GM19328 (cell line): ENCODE measurements around the gene BAIAP2.

ENCODE experiments used
- ATAC-seq: cut with Tn5 transposase; IDR thresholded peaks from one replicate; pipeline ENCODE4 v1.9.1; 2021; ENCODE audit warnings: mild to moderate bottlenecking, moderate library complexity; ENCODE audit not compliant: unreplicated experiment

BAIAP2 gene, protein sequence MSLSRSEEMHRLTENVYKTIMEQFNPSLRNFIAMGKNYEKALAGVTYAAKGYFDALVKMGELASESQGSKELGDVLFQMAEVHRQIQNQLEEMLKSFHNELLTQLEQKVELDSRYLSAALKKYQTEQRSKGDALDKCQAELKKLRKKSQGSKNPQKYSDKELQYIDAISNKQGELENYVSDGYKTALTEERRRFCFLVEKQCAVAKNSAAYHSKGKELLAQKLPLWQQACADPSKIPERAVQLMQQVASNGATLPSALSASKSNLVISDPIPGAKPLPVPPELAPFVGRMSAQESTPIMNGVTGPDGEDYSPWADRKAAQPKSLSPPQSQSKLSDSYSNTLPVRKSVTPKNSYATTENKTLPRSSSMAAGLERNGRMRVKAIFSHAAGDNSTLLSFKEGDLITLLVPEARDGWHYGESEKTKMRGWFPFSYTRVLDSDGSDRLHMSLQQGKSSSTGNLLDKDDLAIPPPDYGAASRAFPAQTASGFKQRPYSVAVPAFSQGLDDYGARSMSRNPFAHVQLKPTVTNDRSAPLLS

DNA sequence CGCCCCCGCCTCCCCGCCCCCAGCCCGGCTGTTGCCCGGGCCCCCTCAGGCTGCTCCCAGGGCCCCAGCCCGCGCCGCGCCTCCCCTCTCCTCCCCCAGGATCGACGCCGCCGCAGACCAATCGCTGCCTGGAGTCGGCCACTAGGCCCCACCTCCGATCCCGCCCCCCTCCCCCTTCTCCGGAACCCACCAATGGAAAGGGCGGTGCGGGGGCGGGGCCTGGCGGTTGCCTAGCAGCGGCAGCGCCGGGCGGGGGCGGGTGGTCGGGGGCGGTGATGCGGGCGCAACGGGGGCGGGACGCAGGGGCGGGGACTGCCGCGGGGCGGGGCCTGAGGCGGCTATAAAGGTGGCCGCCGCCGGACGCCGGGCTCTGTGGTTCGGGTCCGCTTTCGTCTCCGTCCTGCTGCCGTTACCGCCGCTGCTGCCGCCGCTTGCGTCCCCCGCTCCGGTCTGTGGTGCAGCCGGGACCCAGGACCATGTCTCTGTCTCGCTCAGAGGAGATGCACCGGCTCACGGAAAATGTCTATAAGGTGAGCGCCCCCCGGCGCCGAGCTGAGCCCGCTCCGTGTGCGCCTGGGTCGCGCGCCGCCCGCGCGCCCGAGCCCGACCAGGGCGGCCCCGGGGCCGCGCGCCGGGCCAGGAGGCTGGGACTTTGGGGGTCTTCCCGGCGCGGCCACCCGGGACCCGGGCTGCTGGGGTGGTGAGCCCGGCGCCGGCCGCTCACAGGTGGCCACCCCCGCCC, at the start of gene BAIAP2:
TSS of gene BAIAP2 (plus strand) at position 373 of the 742 bp plus-strand sequence. CDS start at position 477, 104 bp downstream.
- peak; percentile 48 for ATAC-seq

DNA sequence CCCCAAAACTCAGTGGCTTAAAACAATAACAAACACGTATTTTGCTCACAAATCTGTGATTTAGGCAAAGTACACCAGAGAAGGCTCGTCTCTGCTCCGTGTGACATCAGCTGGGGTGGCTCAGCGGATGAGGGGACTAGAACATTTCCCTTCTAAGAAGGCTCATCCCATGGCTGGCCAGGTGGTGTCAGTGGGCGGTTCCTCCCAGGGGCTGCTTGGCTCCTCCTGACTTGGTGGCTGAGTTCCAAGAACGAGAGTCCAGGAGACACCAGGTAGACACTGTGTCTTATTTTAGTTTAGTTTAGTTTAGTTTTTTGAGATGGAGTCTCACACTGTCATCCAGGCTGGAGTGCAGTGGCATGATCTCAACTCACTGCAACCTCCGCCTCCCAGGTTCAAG, 48.9 kb upstream of the BAIAP2 start:
- ATAC-seq = no peak

DNA sequence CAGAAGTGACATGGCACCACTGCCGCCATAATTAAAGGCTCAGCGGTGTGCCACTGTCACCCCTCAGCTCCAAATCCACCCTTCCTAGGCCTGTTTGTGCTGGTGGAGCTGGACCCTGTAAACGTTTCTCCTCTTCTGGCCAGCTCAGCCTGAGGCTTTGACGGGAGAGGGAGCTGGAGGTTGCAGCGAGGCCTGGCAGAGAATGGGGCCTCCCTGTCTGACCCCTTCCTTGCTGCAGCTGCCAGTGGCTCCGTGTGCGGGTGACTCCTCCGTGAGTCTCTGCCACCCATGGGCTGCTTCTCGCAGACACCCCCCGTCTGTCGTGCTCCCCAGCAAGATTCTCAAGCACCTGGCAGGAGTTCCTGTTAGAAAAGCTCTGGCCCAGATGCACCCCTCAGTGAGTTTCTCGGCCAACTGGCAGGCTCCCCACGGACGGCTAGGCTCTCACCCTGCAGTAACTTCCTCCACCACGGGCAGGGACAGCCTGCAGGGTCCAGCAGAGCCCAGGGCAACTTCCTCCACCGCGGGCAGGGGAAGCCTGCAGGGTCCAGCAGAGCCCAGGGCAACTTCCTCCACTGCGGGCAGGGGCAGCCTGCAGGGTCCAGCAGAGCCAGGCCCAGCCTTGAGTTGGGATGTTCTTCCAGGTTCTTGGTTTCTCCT, 48.0 kb upstream of the BAIAP2 start:
- ATAC-seq = no peak

DNA sequence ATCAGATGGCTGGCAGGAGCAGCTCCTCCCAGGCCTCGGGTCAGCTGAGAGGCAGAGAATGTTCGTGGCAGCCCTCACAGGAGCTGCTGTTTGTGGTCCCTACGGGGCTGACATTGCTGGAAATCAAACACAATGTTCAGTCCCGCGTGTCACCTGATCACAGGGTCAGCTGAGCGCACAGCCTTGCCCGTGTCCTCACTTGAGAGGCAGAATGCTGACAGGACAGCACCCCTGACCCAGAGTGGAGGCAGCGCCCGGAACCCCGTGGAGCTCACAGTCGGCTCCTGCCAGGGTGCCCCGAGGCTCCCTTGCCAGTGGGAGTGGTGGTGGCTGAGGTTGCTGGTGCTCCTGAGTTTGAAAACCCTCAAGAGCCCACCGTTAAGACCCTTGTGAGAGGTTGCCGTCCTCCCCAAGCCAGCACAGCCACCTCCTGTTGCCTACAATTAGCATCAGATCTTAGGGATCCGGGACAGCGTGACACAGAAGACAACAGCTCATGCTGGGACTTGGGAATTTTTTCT, 47.0 kb upstream of the BAIAP2 start:
- no peak for ATAC-seq

DNA sequence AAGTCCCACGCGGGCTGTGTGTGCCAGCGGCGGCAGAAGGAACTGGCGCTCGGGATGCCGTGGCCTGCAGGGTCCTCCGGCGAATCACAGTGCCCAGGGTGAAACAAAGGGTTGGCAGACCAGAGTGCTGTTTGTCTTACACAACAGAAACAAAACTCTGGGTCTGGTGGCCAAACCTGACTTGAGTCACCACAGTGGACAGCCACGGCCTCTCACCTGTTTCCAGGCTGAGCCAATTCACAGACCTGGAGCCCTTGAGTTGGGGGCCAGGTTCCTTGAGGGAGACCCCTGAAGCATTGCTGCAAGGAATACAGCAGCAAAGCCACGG, 45.4 kb upstream of the BAIAP2 start:
- no peak for ATAC-seq

DNA sequence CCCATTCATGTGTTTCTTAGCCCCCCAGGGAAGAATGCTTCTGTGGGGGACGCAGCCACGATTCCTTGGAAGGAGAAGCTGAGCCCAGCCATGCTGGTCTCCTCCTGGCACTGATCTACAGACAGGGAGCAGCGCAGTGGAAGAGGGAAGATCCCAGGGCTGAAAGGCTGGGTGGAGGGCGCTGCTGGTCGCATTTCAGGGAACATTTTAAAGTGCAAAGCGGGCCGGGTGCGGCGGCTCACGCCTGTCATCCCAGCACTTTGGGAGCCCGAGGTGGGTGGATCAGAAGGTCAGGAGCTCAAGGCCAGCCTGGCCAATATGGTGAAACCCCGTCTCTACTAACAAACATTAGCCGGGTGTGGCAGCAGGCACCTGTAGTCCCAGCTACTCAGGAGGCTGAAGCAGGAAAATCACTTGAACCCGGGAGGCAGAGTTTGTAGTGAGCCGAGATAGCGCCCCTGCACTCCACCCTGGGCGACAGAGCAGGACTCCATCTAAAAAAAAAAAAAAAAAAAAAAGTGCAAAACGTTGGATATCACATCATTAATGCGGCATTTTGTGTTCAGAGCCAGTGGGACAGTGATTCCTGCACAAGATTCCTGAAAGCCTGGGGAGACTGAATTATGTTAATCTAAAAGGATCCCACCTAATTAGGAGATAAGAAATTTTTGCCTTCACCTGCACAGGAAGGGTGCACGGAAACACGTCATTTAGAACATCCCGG, 43.9 kb upstream of the BAIAP2 start:
- no peak for ATAC-seq

DNA sequence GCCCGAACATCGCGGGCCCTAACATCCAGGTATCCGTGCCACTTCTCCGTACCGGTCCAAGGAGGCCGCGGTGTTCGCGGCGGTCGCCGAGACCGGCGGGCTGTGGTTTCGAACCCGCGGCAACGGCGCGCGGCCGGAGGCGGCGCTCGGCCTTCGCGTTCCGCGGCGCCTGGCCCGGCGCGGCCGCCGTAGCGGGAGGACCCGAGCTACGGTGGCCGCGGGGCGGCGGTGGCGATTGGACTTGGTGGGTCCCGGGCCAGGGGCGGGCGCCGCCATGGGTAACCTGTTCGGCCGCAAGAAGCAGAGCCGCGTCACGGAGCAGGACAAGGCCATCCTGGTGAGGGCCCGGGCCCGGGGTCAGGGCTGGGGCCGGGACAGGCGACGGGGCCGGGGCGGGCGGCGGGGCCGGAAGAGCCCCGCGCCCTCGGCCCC, 43.3 kb upstream of the BAIAP2 start, which contains the start of gene CHMP6:
TSS of gene CHMP6 (plus strand) at position 197 of the 432 bp plus-strand sequence. CDS start at position 275, 78 bp downstream.
- ATAC-seq = no peak

DNA sequence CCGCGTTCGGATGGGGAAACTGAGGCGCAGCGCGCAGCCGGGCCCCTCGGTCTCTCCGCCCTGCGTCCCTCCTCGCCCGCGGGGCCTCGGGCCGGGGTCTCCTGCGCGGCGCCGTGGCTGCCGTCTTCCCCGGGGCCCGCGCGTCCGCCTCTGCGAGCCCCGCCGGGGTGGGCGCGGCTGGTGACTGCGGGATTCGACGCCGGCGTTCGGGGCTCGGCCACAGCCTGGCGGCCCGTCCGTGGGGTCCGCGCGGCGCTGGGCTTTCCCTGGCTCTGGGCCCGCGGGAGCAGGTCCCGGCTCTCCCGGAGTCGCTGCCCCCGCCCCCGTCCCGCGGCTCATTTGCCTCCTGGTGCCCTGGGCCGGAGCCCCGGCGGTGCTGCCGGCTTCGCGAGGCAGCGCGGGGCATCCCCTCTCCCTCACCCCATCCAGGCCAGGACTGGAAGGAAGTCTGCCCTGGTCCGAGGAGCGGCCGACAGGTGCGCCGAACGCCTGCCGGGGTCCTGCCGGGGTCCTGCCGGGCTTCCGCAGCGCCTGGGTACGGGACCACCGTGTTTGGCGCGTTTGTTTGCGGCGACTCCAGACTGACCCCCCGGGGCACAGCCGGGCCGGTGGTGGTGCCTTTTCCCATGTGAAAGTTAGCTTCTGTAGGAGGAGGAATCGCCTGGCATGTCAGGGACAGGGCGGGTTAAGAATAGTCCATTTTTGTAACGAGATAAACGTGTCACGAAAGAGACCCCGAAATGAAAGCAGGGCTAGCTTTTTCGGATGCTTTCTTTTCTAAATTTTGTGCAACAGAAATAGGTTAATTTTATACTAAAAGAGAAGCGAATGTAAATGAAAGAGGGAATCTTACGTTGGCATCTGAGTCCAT, 42.6 kb upstream of the BAIAP2 start:
- no peak for ATAC-seq

DNA sequence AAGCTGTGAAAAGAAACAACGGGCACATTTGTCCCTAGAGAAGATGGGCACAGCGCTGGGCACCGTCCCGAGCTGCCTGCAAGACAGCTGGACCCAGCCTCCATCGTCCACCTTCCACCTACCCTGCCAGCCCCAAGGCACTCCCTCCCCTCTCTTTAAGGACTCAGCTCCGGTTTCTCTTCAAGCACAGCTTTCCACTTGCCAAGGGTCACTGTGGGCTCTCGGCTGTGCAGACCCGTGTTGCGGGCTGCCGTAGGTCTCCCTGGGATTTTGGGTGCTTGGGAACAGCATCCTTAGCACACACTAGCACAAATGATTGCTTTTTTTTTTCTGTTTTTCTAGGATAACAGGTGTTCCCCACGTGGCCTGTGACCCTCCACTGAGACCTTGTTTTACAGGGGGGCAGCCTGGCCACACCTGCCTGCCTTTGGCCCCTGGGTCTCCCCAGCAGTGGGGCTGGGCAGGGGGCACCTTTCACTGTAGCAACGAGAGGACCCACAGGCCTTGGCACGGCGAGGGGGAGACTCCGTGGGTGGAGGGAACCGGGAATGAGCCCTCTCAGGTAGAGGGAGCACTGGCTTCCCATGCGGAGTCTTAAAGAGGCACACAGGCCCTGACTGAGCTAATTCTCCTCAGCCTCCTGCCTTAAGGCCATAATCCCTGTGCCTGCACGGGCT, 41.9 kb upstream of the BAIAP2 start:
- no peak for ATAC-seq

DNA sequence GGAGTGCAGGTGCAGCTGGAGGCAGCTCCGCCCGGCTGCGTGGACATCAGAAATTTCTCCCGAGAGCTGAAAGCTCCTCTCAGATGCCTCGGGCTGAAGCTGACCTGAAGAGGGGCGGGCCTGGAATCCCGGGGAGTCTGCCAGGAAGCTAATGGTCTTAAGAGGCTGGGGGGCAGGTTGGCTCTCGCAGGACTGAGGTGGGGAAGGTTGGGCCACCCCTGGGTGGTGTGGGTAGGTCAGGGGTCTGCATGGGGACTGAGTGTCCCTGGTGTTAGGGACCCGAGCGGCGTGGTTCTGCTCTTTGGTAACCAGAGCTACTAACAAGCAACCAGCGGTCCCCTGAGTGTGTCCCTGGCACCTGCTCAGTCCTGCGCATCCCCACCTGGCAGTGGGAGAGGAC, 39.8 kb upstream of the BAIAP2 start:
- ATAC-seq = no peak

DNA sequence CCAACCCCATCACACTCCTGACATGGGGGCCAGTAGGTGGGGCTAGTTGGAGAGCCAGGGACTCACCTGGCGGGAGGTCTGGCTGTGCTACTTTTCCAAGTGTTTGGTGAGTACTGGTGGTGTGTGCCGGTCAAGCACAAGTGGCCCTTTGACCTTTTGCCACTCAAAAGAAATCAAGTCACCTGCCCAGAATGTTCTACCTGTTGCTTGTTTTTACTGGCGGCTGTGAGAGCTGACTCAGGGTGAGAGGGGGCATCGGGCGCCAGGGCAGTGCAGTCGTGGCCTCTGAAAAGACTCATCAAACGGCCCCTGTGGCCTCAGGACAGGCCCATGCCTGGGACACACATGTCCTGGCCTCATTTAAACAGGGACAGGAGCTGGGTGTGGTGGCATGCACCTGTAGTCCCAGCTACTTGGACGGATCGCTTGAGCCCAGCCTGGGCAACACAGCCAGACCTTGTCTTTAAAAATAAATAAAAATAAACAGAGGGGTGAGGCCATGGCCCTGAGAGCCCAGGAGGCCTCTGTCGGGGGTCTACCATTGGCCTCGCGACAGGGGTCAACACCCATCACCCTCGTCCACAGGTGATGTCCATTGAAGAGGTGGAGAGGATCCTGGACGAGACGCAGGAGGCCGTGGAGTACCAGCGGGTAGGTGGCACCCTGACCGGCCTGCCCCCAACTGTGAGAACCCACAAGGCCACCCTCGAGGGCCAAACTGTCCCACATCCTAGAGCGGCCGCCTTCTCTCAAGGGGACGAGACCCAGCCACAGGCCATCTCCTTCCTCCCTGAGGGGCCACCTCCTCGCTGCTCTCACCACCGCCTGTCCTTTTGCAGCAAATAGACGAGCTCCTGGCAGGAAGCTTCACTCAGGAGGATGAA, 38.3 kb upstream of the BAIAP2 start:
- no peak for ATAC-seq

DNA sequence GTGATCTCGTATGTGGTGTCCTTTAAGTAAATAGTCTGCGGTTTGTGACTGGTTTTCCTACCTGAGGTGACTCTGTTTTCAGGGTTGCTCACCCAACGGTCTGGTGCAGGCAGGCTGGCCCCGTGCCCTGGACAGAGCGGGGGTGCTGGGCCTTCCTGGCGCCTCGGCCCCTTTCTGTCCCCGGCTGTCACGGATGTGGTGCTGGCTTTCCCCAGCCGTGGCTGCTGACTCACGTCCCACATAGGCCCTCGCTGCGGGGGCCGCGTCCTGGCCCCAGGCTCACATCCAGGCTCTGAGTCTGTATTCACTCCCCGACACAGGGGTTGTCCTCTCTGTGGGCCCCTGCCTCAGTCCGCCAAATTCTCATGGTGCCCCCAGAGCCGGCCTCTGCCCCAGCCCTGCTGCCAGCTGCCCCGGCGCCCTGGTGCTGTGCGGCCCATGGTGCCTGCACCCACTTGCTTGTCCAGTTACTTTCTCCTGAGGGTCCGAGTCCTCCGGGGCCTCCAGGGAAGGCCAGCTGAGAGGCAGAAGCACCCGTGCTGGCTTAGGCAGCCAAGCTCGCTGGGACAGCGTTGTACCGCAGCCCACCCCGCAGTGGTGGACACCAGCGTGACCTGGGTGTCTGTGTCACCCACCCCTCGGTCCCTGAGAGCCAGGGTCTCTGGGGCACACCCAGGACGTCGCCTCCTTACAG, 37.4 kb upstream of the BAIAP2 start:
- ATAC-seq = no peak

DNA sequence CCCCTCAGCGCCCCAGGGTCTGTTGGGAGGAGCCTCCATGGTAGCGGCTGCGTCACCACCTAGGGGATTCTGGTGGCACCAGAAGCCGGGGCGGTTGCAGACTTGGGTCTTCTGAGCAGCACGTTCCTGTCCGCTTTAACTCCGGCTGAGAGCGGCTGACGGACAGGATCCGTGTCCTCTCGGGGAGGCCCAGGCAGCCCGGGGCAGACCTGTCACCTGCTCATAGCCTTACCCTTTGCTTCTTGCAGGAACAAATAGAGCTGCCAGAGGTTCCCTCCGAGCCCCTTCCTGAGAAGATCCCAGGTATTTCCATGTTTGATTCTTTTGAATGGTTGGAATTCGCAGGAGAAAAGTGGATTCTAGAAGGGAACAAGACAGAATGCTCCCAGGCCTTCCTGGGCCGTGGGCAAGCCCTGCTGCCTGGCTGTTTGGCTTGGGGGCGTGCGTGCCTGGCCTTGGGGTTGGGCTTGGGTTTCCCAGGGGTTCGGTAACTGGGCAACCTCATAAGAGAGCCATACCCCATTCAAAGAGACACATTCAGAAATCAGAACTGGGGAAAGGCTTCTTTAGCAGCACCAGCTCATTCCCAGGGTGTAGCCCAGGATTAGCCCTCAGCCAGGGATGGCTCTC, 36.7 kb upstream of the BAIAP2 start:
- no peak for ATAC-seq

DNA sequence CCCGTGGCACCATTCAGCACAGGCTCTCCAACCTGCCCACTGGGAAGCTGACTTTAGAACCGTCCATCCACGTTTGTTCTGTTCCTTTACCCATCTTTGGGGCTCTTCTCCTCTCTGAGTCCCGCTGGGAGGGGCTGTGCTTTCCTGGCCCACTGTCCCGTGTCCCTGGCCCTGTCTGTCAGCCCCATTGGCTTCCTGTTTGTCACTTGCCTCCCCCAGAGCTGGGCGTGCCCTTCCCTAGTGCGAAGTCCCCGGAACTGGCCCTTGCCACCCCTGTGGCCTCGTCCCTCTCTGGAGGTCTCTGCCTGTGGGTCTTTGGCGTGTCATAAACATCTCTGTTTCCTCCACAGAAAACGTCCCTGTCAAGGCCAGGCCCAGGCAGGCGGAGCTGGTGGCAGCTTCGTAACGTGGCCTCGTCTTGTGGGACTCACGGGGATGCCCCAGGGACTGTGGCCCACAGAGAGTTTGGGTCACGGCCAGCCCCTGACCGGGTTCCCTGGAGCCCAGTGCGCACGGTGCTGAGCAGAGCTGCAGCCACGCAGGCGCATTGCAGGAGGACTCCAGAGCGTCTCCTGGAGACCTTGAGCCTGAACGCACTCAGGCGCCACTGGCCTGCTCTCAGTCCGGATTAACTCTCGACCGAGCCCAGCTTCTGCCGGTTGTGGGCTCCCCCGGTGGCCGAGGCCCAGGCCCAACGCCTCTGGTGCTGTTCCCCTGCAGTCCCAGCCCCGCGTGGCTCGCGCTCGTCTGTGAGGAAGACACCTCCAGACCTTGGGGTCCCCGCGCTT, 36.0 kb upstream of the BAIAP2 start:
- ATAC-seq = no peak

DNA sequence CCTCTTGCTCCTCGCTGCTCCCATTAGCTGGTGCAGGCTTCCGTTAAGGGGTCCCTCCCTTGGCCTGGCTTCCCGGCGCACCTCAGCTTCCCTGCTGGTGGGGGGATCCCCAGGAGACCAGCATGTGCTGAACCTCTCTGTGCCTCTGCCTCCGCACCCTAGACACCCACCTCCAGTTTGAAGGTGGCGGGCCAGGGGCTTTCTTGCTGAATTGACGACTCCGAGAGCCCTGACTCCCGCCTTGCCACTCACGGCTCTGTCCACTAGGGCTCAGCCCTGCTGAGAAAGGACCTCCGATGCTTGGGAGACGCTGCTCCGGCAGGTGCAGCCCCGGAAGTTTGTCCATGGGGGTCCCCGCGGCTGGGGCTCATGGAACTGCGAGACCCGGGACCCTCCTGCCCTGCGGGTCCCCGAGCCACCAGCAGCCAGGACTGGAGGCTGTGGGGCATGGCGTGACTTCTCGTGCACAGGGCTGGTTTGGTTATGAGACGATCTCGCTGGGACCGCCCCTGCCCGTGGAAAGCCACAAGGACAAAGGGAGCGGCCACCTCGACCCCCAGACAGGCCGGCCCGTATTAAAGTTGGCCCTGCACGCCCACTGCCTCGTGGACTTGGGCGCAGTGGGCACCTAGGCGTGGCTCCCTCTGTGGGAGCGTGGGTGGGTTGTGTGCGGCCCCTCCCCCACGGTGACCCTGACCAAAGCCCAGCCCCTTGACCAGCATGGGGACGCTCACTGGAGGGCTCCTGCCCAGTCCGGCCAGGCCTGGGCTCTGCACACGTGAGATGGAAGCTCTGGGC, 35.2 kb upstream of the BAIAP2 start:
- no peak for ATAC-seq

DNA sequence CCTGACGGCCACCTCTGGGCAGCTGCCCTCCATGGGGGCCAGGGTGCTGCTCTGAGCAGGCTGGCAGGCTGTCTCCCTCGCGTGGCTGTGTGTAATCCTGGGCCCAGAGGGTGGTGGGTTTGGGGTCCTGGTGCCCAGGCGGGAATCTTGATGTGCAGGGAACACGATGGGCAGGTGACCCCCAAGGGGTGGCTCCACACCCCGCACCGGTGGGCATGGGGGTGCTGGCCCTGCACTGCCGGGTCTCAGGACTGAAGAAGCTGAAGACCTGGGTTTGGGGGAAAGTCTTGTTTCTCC, 34.7 kb upstream of the BAIAP2 start:
- ATAC-seq = no peak
